Motor neuron (in vitro differentiated cells): ENCODE results near the gene DAP. TPM values are rescaled to one million over a fixed set of nuclear protein-coding genes. Genes with fewer than 3 reads are reported as not detected.

ENCODE experiments used
- ATAC-seq, 8 experiments: fragments of 200-7000 bp; cut with Tn5 transposase; replicated peaks in 6 of 8; 2 replicates each; pipeline ENCODE4 v1.8.0; 2021; ENCODE audit warnings: mild to moderate bottlenecking in 8 of 8, moderate library complexity in 8 of 8
- H3K27ac ChIP-seq, 2 donors: fragments of 250-450 bp; sonication (Bioruptor Pico); 2 replicates each; pipeline ENCODE4 v1.9.0; 2021; ENCODE audit warnings: antibody characterized with exemption in 2 of 2, mild to moderate bottlenecking in 2 of 2, moderate library complexity in 1 of 2
- H3K4me1 ChIP-seq, 2 donors: fragments of 250-450 bp; sonication (Bioruptor Pico); replicated peaks in 1 of 2; 2 replicates each; pipeline ENCODE4 v1.6.1; 2021; ENCODE audit warnings: antibody characterized with exemption in 2 of 2, mild to moderate bottlenecking in 2 of 2, moderate library complexity in 1 of 2
- H3K4me3 ChIP-seq, 5 donors: fragments of 250-450 bp; sonication (Bioruptor Pico); 2 replicates each; pipeline ENCODE4 v1.9.0; 2021; ENCODE audit warnings: antibody characterized with exemption in 5 of 5, mild to moderate bottlenecking in 5 of 5, moderate library complexity in 4 of 5
- WGBS, 10 experiments: fragments of 450-650 bp; shearing (Covaris generic); methylation state at CpG; one replicate each; pipeline ENCODE4 v1.0.0; 2022; 5-methylcytosine and 5-hydroxymethylcytosine counted together
- in situ Hi-C, 9 experiments: fragments of 400-800 bp; cut with MboI; loops; one replicate each; pipeline ENCODE4 v1.15.0; 2021; ENCODE audit warnings: low sequenced_read_pairs in 9 of 9, low pct_unique_long_range_greater_than_20kb in 2 of 9; ENCODE audit not compliant: unreplicated experiment in 9 of 9
- total RNA-seq, 8 experiments: library from RNA; unstranded; fragments of 300-600 nt; gene quantifications; 2 replicates each; pipeline versions ENCODE4 v1.2.3 to v1.2.4, GENCODE V29; 2022

DAP gene
- total RNA-seq, 8 experiments from 2014 or later, result 14.3 to 75.1 (median 38.9) TPM

GRCh38 chr5:10629682-10630081 lies 131.4 kb downstream of the DAP start:
- H3K4me1 ChIP-seq, result peaks cover 9 to 17% of the 10 kb centered on the region in 2 donors
- no peak for ATAC-seq
- WGBS, 10 experiments, result 57 to 100% (median 93%) methylated on average over 1 to 5 of the region's 5 CpGs; no CpG with 5 or more reads in 1 of the 10 experiments
- no peak overlapping the region for H3K27ac ChIP-seq
- no peak overlapping the region for H3K4me3 ChIP-seq
- in situ Hi-C loops, result loop anchor here in 7 of 9 experiments (10.0 to 25.0 kb wide), 4 partner anchors 165 to 342 kb away; no protein-coding TSS in a partner anchor

Other genes with a start within 250 kb of the DAP start
- 10 to 100 TPM in 2 of 8 experiments, 1 to 10 TPM in 6; 2.8 to 41.9 (median 5.4) TPM for gene ANKRD33B, start 197.2 kb downstream of the DAP start, total RNA-seq